K562 (cell line): Measurements from ENCODE around the gene TSSK2. TPM values are rescaled to one million over a fixed set of nuclear protein-coding genes. Genes with fewer than 3 reads are reported as not detected.

Experiments used
- C11orf30 ChIP-seq: fragments of 450-650 bp; IDR thresholded peaks from 2 replicates; pipeline ENCODE4 v1.6.1; 2016; ENCODE audit warnings: low read depth, mild to moderate bottlenecking
- CHD7 ChIP-seq: fragments of 200-600 bp; sonication (generic); IDR thresholded peaks from one replicate; pipeline ENCODE4 v1.6.1; 2012; ENCODE audit warnings: mild to moderate bottlenecking, low read depth, low read length, inconsistent platforms
- GTF2F1 ChIP-seq: IDR thresholded peaks from 2 replicates; pipeline ENCODE4 v1.6.1; 2011; ENCODE audit warnings: low read depth, low read length, improper control_type of control experiment
- IRF1 ChIP-seq: sonication (generic); formaldehyde crosslinking; IDR thresholded peaks from 2 replicates; pipeline ENCODE4 v1.8.0; 2022; ENCODE audit warnings: missing genetic modification reagents, mild to moderate bottlenecking, borderline replicate concordance
- PREB ChIP-seq: sonication (generic); formaldehyde crosslinking; IDR thresholded peaks from 2 replicates; pipeline ENCODE4 v1.8.1; 2023; ENCODE audit warnings: mild to moderate bottlenecking, missing genetic modification reagents
- SRF ChIP-seq, 2 experiments: fragments of 250-450, 450-650 bp in 1 of 2; sonication (Bioruptor Pico) in 1 of 2; sonication (generic) in 1 of 2; formaldehyde crosslinking; IDR thresholded peaks; 2 replicates each; pipeline versions ENCODE4 v1.5.0 to v1.5.1; 2020 to 2022; ENCODE audit warnings: mild to moderate bottlenecking in 1 of 2, missing genetic modification reagents in 1 of 2
- THAP12 ChIP-seq: fragments of 250-450 bp; sonication (Bioruptor Pico); IDR thresholded peaks from 2 replicates; pipeline ENCODE4 v1.9.0; 2021; ENCODE audit warnings: mild to moderate bottlenecking, inconsistent platforms
- ZBTB12 ChIP-seq: fragments of 250-450 bp; sonication (Bioruptor Pico); IDR thresholded peaks from 2 replicates; pipeline ENCODE4 v1.4.0; 2020
- polyA plus RNA-seq, 8 experiments: library from polyadenylated mRNA; depleted of rRNA in 4 of 8; stranded (reverse) in 5 of 8; unstranded in 3 of 8; fragments of >200 nt; fragmentation: Nextera tagmentation in 2 of 8; fragmentation: Illumina TruSeq in 1 of 8; extraction: Ambion mirVana in 2 of 8; extraction: Trizol in 1 of 8; gene quantifications; 2 replicates each; pipeline versions ENCODE4 v1.2.1 to v1.2.3, GENCODE V29; 2011 to 2014; ENCODE audit warnings: inconsistent platforms in 1 of 8, missing spikeins in 1 of 8
- total RNA-seq, 7 experiments: library from RNA; depleted of rRNA in 6 of 7; stranded (reverse); fragments of >200 nt in 6 of 7; fragmentation: Illumina TruSeq in 2 of 7; extraction: Trizol in 2 of 7; gene quantifications; 2 replicates each; pipeline versions ENCODE4 v1.2.1 to v1.2.3, GENCODE V29; 2011 to 2021; ENCODE audit warnings: low replicate concordance in 1 of 7

TSSK2 gene
- total and polyA plus RNA-seq, 9 of the 15 experiments (the other 6 are each of a cell fraction or from before 2014, with no cell fraction given): 0.04 TPM; not detected in 8

GRCh38 chr22:19169002-19169946 is 38.2 kb downstream of the TSSK2 start (continued):
- TF ChIP-seq CHD7 (no peak), THAP12 (CRISPR knock-in tag) (peak; percentile 8; the same call in 1 of the 2 replicates), SRF (CRISPR knock-in tag; IDR thresholded peaks at IDR 0.05) (no peak), IRF1 (CRISPR knock-in tag) (no peak), ZBTB12 (CRISPR knock-in tag) (no peak), GTF2F1 (no peak), PREB (CRISPR knock-in tag) (no peak), C11orf30 (no peak)
